Keratinocyte (primary cell): ENCODE data around the gene ALK.

ENCODE experiments used
- CTCF ChIP-seq, 3 experiments: IDR thresholded peaks in 1 of 3; conservative IDR thresholded peaks in 1 of 3; optimal IDR thresholded peaks in 1 of 3; 2 replicates in 2 of 3; 3 replicates in 1 of 3; pipeline versions ENCODE3 to v1.5.1; 2011; ENCODE audit warnings: low read length in 3 of 3, mild to moderate bottlenecking in 3 of 3, moderate library complexity in 2 of 3, control low read depth in 1 of 3, inconsistent platforms in 1 of 3; ENCODE audit not compliant: insufficient read depth in 2 of 3; ENCODE audit errors: extremely low read depth in 1 of 3
- EZH2 ChIP-seq: IDR thresholded peaks from one replicate; pipeline ENCODE4 v1.6.1; 2012; ENCODE audit warnings: inconsistent platforms, mild to moderate bottlenecking, low read length, moderate library complexity

GRCh38 chr2:29175338-29175737 is 746.0 kb downstream of the ALK start:
- no peak for TF ChIP-seq CTCF (optimal IDR thresholded peaks at IDR 0.05 in 1 of 3, IDR thresholded peaks at IDR 0.05 in 1 of 3, conservative IDR thresholded peaks at IDR 0.05 in 1 of 3; ENCODE audit: extremely low read depth in 1 of 3, insufficient read depth in 2 of 3, low read length in 3 of 3)
- TF ChIP-seq EZH2 = no peak
